Activated CD8-positive, alpha-beta memory T cell treated with anti-CD3 and anti-CD28 coated beads, Interleukin-2, amount 10 ng/mL, durations not matched to agents 7 days and 5 days (primary cell): Measurements from ENCODE around the gene SNAP91. TPM values are rescaled to one million over a fixed set of nuclear protein-coding genes. Genes with fewer than 3 reads are reported as not detected.
"Not testable (repeated sequence)": the region's sequence is repeated elsewhere in the genome, so short reads cannot be mapped to it uniquely, and the experiment has no call there.

Source experiments
- ATAC-seq: fragments of 150-1000 bp; cut with Tn5 transposase; one replicate; pipeline ENCODE4 v1.10.0; 2021; ENCODE audit warnings: moderate library complexity
- CTCF ChIA-PET: fragments of 350-600 bp; sonication (Branson Sonifier 250); formaldehyde crosslinking; loops from one replicate; lab custom pipeline; 2021; ENCODE audit warnings: antibody characterized with exemption; lab: Charles Lee
- DNase-seq: peaks from one replicate; pipeline ENCODE4 v3.0.0-alpha.2; 2020
- H3K27ac Mint-ChIP-seq: one replicate; pipeline ENCODE4 v1.8.0; 2021; ENCODE audit warnings: mild to moderate bottlenecking, mixed read lengths
- H3K27me3 Mint-ChIP-seq: one replicate; pipeline ENCODE4 v1.8.0; 2021; ENCODE audit warnings: mixed read lengths
- H3K36me3 Mint-ChIP-seq: one replicate; pipeline ENCODE4 v1.8.0; 2021; ENCODE audit warnings: mild to moderate bottlenecking, mixed read lengths
- H3K4me1 Mint-ChIP-seq: one replicate; pipeline ENCODE4 v1.8.0; 2021; ENCODE audit warnings: mixed read lengths
- H3K4me3 Mint-ChIP-seq: one replicate; pipeline ENCODE4 v1.8.0; 2021; ENCODE audit warnings: mild to moderate bottlenecking, moderate library complexity, mixed read lengths
- H3K9me3 Mint-ChIP-seq: one replicate; pipeline ENCODE4 v1.8.0; 2022; ENCODE audit warnings: low read depth, mixed read lengths
- total RNA-seq, 2 experiments: library from RNA; stranded (reverse); gene quantifications; one replicate each; pipeline ENCODE4 v1.2.3, GENCODE V29; 2021

The SNAP91 gene
- total RNA-seq, 2 experiments from 2014 or later, result not detected

GRCh38 chr6:83707829-83708545 is 914 bp downstream of the SNAP91 start:
- CTCF ChIA-PET, result no interaction called here
- ATAC-seq (no peak), DNase-seq (no peak)
- H3K9me3 Mint-ChIP-seq, result no peaks in the 10 kb centered on the region
- no peak overlapping the region for H3K4me3 Mint-ChIP-seq
- peaks cover 2% of the 10 kb centered on the region for H3K36me3 Mint-ChIP-seq
- H3K27ac Mint-ChIP-seq, result no peak overlapping the region
- peaks cover 3% of the 10 kb centered on the region for H3K4me1 Mint-ChIP-seq
- peaks cover 38% of the 10 kb centered on the region for H3K27me3 Mint-ChIP-seq

GRCh38 chr6:83702749-83703148 is 6.2 kb downstream of the SNAP91 start:
- Mint-ChIP-seq H3K36me3 (no peaks in the 10 kb centered on the region), H3K4me1 (no peaks in the 10 kb centered on the region), H3K27me3 (peaks cover 21% of the 10 kb centered on the region), H3K27ac (no peak overlapping the region), H3K4me3 (no peak overlapping the region), H3K9me3 (no peaks in the 10 kb centered on the region)
- CTCF ChIA-PET, result no interaction called here
- DNase-seq (no peak), ATAC-seq (no peak)

GRCh38 chr6:83702077-83702476 is 6.8 kb downstream of the SNAP91 start:
- ATAC-seq, result no peak
- CTCF ChIA-PET, result no interaction called here
- H3K9me3 Mint-ChIP-seq, result no peaks in the 10 kb centered on the region
- H3K27me3 Mint-ChIP-seq, result peaks cover 14% of the 10 kb centered on the region
- no peak overlapping the region for H3K27ac Mint-ChIP-seq
- H3K4me3 Mint-ChIP-seq, result no peak overlapping the region
- H3K36me3 Mint-ChIP-seq, result no peaks in the 10 kb centered on the region
- no peaks in the 10 kb centered on the region for H3K4me1 Mint-ChIP-seq
- no peak for DNase-seq

GRCh38 chr6:83696674-83697073 is 12.2 kb downstream of the SNAP91 start:
- CTCF ChIA-PET, result no interaction called here
- H3K9me3 Mint-ChIP-seq, result no peaks in the 10 kb centered on the region
- DNase-seq (no peak), ATAC-seq (no peak)
- peaks cover 1% of the 10 kb centered on the region for H3K27me3 Mint-ChIP-seq
- H3K36me3 Mint-ChIP-seq, result no peaks in the 10 kb centered on the region
- no peaks in the 10 kb centered on the region for H3K4me1 Mint-ChIP-seq
- no peak overlapping the region for H3K27ac Mint-ChIP-seq
- no peak overlapping the region for H3K4me3 Mint-ChIP-seq

- no peak overlapping the region for H3K27ac Mint-ChIP-seq
- H3K9me3 Mint-ChIP-seq, result no peaks in the 10 kb centered on the region
- H3K27me3 Mint-ChIP-seq, result no peaks in the 10 kb centered on the region
- CTCF ChIA-PET, result no interaction called here
- no peak overlapping the region for H3K4me3 Mint-ChIP-seq
- DNase-seq (no peak), ATAC-seq (no peak)
- no peaks in the 10 kb centered on the region for H3K4me1 Mint-ChIP-seq
- H3K36me3 Mint-ChIP-seq, result no peaks in the 10 kb centered on the region
Observed at GRCh38 chr6:83685481-83685880, 23.4 kb downstream of the SNAP91 start.

GRCh38 chr6:83677791-83678190 is 31.1 kb downstream of the SNAP91 start:
- CTCF ChIA-PET, result no interaction called here
- Mint-ChIP-seq H3K27ac (no peak overlapping the region), H3K4me1 (no peaks in the 10 kb centered on the region)

GRCh38 chr6:83637953-83638352 is 70.9 kb downstream of the SNAP91 start:
- no peak overlapping the region for H3K27ac Mint-ChIP-seq
- H3K4me3 Mint-ChIP-seq, result no peak overlapping the region
- DNase-seq (no peak), ATAC-seq (no peak)
- H3K27me3 Mint-ChIP-seq, result no peaks in the 10 kb centered on the region
- no peaks in the 10 kb centered on the region for H3K36me3 Mint-ChIP-seq
- CTCF ChIA-PET, result no interaction called here
- no peaks in the 10 kb centered on the region for H3K9me3 Mint-ChIP-seq
- no peaks in the 10 kb centered on the region for H3K4me1 Mint-ChIP-seq

More at GRCh38 chr6:83677791-83678190, 31.1 kb downstream of the SNAP91 start:
- Mint-ChIP-seq H3K9me3 (no peaks in the 10 kb centered on the region), H3K27me3 (no peaks in the 10 kb centered on the region), H3K36me3 (no peaks in the 10 kb centered on the region), H3K4me3 (no peak overlapping the region)
- ATAC-seq (no peak), DNase-seq (no peak)

- Mint-ChIP-seq H3K27ac (no peak overlapping the region), H3K4me1 (no peaks in the 10 kb centered on the region), H3K36me3 (no peaks in the 10 kb centered on the region), H3K4me3 (no peak overlapping the region), H3K9me3 (no peaks in the 10 kb centered on the region), H3K27me3 (no peaks in the 10 kb centered on the region)
- no peak for ATAC-seq
- DNase-seq, result no peak
- CTCF ChIA-PET, result no interaction called here
Observed at GRCh38 chr6:83636800-83637199, 72.1 kb downstream of the SNAP91 start.

GRCh38 chr6:83633609-83634008 is 75.3 kb downstream of the SNAP91 start:
- no peak for ATAC-seq
- no peak overlapping the region for H3K4me3 Mint-ChIP-seq
- H3K27ac Mint-ChIP-seq, result no peak overlapping the region
- H3K9me3 Mint-ChIP-seq, result no peaks in the 10 kb centered on the region
- H3K36me3 Mint-ChIP-seq, result no peaks in the 10 kb centered on the region
- H3K27me3 Mint-ChIP-seq, result no peaks in the 10 kb centered on the region
- DNase-seq, result no peak
- no peaks in the 10 kb centered on the region for H3K4me1 Mint-ChIP-seq
- CTCF ChIA-PET, result no interaction called here

GRCh38 chr6:83633149-83633548 is 75.8 kb downstream of the SNAP91 start:
- ATAC-seq, result no peak
- CTCF ChIA-PET, result no interaction called here
- Mint-ChIP-seq H3K27ac (no peak overlapping the region), H3K36me3 (no peaks in the 10 kb centered on the region), H3K9me3 (no peaks in the 10 kb centered on the region), H3K27me3 (no peaks in the 10 kb centered on the region), H3K4me3 (no peak overlapping the region), H3K4me1 (no peaks in the 10 kb centered on the region)
- no peak for DNase-seq

- DNase-seq, H3K27me3 Mint-ChIP-seq, H3K27ac Mint-ChIP-seq, H3K4me1 Mint-ChIP-seq, H3K4me3 Mint-ChIP-seq, H3K9me3 Mint-ChIP-seq, H3K36me3 Mint-ChIP-seq, ATAC-seq, CTCF ChIA-PET: not testable (repeated sequence)
Observed at GRCh38 chr6:83629908-83630307, 79.0 kb downstream of the SNAP91 start.

GRCh38 chr6:83615025-83615999 is 93.6 kb downstream of the SNAP91 start:
- H3K9me3 Mint-ChIP-seq, result no peaks in the 10 kb centered on the region
- no peak for ATAC-seq
- H3K36me3 Mint-ChIP-seq, result no peaks in the 10 kb centered on the region
- H3K27ac Mint-ChIP-seq, result no peak overlapping the region
- no peaks in the 10 kb centered on the region for H3K27me3 Mint-ChIP-seq
- no peaks in the 10 kb centered on the region for H3K4me1 Mint-ChIP-seq
- H3K4me3 Mint-ChIP-seq, result no peak overlapping the region
- DNase-seq, result no peak
- CTCF ChIA-PET, result interaction anchor here (0.6 to 1.3 kb wide), 5 partner anchors 16 to 1709 kb away, joined by 3 to 4 read pairs (median 3); no protein-coding TSS in a partner anchor

- Mint-ChIP-seq H3K4me1 (no peaks in the 10 kb centered on the region), H3K4me3 (no peak overlapping the region), H3K27me3 (peaks cover 3% of the 10 kb centered on the region), H3K9me3 (no peaks in the 10 kb centered on the region), H3K27ac (no peak overlapping the region), H3K36me3 (no peaks in the 10 kb centered on the region)
- DNase-seq (no peak), ATAC-seq (no peak)
- CTCF ChIA-PET, result no interaction called here
Observed at GRCh38 chr6:83613378-83613777, 95.5 kb downstream of the SNAP91 start.

GRCh38 chr6:83609248-83609647 is 99.7 kb downstream of the SNAP91 start:
- ATAC-seq (no peak), DNase-seq (no peak)
- CTCF ChIA-PET, result no interaction called here
- Mint-ChIP-seq H3K36me3 (no peaks in the 10 kb centered on the region), H3K4me1 (no peaks in the 10 kb centered on the region), H3K4me3 (no peak overlapping the region), H3K9me3 (no peaks in the 10 kb centered on the region), H3K27ac (no peak overlapping the region), H3K27me3 (peaks cover 4% of the 10 kb centered on the region)
